SH-SY5Y (cell line): Measurements from ENCODE around the gene CELF1.

ENCODE experiments used
- GATA2 ChIP-seq: IDR thresholded peaks from 2 replicates; pipeline ENCODE4 v1.6.1; 2011; ENCODE audit warnings: mild to moderate bottlenecking, low read depth, low read length
- GATA3 ChIP-seq: IDR thresholded peaks from 2 replicates; pipeline ENCODE4 v1.6.1; 2011; ENCODE audit warnings: low read depth, mild to moderate bottlenecking, low read length, moderate library complexity

Gene CELF1

GRCh38 chr11:47565340-47566148, 12.6 kb upstream of the CELF1 start, which contains the start of gene PTPMT1:
Gene PTPMT1 (plus strand): TSS chr11:47565599. CDS start chr11:47565623, 24 bp downstream.
- no peak for TF ChIP-seq GATA3
- TF ChIP-seq GATA2, result no peak

DNA sequence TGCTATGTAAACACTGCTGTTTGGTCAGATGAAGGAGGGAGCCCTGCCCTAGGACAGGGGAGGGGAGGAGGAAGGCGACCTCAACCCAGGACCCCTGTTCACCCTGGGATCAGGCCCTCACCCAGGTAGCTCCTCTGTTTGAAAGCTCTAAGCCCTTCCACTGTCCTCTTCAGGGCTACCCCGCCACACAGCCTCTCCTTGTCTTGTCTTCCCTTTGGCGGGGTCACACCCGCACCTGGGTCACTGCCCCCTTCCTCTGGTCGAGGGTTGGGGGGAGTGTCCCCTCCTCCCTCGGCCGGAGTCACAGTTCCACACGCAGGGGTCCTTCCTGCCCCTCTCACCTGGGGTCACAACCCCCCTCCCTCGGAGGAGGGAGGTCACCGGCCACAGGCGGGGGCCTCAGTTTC, 12.0 kb upstream of the CELF1 start:
- TF ChIP-seq GATA2 (no peak), GATA3 (no peak)

GRCh38 chr11:47560426-47560825, 7.5 kb upstream of the CELF1 start:
- TF ChIP-seq GATA3, result no peak
- no peak for TF ChIP-seq GATA2

GRCh38 chr11:47558695-47559094, 5.8 kb upstream of the CELF1 start:
- TF ChIP-seq GATA2, result no peak

GRCh38 chr11:47553406-47553743, 443 bp upstream of the CELF1 start:
- no peak for TF ChIP-seq GATA3
- TF ChIP-seq GATA2, result no peak

GRCh38 chr11:47552056-47552565, 821 bp downstream of the CELF1 start:
- no peak for TF ChIP-seq GATA3
- no peak for TF ChIP-seq GATA2

- TF ChIP-seq GATA3, result no peak
- TF ChIP-seq GATA2, result no peak
Observed at GRCh38 chr11:47551086-47551485, 1.8 kb downstream of the CELF1 start.

DNA sequence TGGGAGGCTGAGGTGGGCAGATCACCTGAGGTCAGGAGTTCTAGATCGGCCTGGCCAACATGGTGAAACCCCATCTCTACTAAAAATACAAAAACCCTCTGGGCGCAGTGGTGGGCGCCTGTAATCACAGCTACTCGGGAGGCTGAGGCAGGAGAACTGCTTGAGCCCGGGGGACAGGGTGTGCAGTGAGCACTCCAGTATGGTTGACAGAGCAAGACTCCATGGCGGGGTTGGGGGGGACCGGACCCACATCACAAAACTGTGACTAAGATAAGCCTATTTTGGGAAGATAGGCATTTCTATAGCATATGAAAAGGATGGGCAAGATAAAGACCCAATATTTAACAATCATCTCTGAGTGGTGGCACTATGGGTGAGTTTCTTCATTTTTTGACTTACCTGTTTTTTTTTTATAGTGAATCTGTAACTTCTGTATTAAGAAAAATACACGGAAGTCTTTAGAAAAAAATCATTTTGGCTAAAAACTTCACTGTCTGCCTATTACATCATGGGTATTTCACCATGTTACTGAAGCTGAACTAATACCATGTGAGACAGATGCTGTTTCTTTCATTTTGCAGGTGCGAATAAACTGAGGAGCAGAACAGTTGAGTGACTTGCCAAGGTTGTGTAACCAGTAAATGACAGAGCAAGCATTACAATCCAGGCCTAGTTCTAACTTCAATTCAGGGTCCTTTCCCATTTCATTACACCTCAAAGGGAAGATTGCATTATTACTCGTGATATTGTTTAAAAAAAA, 2.5 kb downstream of the CELF1 start:
- TF ChIP-seq GATA2, result no peak
- TF ChIP-seq GATA3, result no peak

- TF ChIP-seq GATA3, result no peak
- no peak for TF ChIP-seq GATA2
Observed at GRCh38 chr11:47545298-47545697, 7.6 kb downstream of the CELF1 start.

GRCh38 chr11:47541070-47541469, 11.9 kb downstream of the CELF1 start:
- no peak for TF ChIP-seq GATA2
- no peak for TF ChIP-seq GATA3

DNA sequence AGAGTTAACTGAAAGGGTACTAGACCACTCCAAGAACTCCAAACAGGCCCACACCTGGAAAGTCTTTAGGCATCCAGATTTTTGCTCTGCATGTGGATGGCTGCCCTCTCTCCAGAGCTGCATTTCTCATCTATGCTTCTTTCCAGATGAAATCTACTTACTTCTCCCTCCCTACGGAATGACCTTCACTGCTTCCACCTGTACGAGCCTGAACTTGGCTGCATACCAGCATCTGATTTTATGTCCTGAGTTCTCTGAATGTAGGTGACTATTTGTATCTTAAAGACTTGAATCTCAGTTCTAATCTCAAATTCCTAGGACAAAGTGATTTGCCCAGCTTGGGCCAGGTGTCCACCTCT, 13.3 kb downstream of the CELF1 start:
- no peak for TF ChIP-seq GATA3
- no peak for TF ChIP-seq GATA2

DNA sequence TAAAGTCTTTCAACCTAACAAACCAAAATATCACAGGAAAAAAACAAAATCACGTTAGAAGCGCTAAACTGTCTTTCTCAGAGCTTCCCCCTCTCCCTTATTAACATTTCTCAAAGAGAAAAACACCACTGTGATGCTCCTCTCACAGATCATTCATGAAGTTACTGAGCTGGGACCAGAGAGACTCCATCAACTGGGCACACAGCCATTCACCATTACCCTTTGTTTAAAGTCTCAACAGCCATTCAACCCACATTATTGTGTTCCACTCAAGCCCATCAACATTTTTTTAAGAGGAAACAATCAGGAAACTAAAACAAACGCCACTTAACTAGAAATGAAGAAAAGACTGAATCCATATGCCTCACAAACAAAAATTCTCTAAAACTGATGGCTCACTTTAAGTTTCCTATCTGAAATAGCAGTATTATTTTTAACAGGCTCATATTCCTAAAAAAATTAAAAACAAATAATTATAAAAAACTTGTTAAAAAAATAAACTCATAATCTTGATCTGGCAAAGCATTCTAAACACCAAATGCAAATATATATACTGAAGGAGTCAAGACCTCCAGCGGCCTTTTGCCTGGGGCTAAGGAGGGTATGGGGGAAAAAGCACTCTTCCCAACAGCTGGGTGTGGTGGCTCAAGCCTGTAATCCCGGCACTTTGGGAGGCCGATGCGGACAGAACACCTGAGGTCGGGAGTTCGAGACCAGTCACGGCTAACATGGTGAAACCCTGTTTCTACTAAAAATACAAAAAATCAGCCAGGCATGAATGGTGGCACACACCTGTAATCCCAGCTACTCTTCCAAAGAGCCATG, 14.0 kb downstream of the CELF1 start:
- TF ChIP-seq GATA2 (no peak), GATA3 (no peak)

GRCh38 chr11:47536915-47537314, 16.0 kb downstream of the CELF1 start:
- TF ChIP-seq GATA3 (no peak), GATA2 (no peak)

DNA sequence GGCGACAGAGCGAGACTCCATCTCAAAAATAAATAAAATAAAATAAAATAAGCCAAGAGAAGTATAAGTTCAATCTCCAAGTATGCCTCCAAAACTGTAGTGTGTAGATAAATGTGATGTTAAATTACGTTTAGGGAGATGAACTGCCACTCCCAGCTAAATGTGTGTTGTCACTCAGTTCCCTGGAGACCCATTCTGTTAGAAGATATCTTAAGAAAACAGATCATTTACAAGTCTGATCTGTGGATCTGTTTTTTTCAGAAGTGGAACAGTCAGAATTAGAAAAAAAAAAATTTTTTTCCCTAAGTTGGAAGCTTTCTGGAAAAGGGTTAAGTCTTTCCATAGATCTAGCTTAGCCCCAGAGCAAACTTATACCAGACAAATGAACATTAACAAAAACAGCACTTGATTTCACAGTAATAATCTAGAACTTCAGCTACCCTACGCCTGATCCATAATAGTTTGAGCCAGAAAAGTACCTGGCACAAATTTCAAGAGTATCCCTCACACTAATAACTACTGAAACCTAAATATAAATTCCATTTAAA, 18.2 kb downstream of the CELF1 start:
- TF ChIP-seq GATA2 (no peak), GATA3 (no peak)
